HL-60 (cell line): ENCODE results near the gene FIG4.

Source experiments
- CTCF ChIP-seq: IDR thresholded peaks from one replicate; pipeline ENCODE4 v1.5.1; 2011; ENCODE audit warnings: low read length, control low read depth, inconsistent platforms; ENCODE audit not compliant: insufficient read depth
- POLR2AphosphoS5 ChIP-seq: IDR thresholded peaks from 2 replicates; pipeline ENCODE4 v1.6.1; 2012; ENCODE audit warnings: low read depth
- REST ChIP-seq: IDR thresholded peaks from 2 replicates; pipeline ENCODE4 v1.6.1; 2012; ENCODE audit warnings: low read depth; ENCODE audit not compliant: insufficient replicate concordance

GRCh38 chr6:109739686-109740085 lies 48.6 kb downstream of the FIG4 start:
- TF ChIP-seq REST (no peak), CTCF (no peak), POLR2AphosphoS5 (no peak)
